ENCODE results near the gene BMP8B.

Gene BMP8B

DNA sequence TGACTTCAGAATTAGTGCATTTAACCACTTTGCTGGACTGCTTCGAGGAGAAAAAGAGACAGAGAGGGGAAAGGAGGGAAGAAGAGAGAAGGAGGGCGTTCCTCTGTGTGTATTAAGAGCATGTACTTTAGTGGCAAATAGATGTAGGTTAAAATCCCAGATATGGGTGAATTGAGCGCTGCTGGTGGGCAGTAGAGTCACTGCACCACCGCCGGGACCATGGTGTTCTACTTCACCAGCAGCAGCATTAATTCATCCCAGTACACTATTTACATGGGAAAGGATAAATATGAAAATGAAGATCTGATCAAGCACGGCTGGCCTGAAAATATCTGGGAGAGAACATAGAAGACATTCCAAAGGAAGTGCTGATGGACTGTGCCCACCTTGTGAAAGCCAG lies 70.9 kb downstream of the BMP8B start:
- DNase-seq, result no peak

DNA sequence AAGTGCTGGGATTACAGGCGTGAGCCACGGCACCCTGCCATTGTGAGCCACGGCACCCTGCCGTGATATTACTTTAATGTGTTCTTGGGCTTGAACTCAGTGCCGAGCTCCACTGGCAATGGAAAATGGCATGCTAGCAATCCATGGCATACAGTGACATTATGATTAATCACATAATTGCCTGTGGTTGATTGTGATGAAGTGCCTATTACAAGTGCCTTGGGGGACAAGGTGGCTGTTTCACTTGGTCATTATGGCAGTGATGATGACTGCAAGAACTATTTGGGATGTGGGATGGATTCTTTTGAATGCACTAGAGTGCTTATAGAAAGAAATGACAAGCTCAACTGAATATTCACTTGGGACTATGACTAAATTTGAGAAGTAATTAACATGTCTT lies 75.1 kb downstream of the BMP8B start:
- DNase-seq, result no peak

DNA sequence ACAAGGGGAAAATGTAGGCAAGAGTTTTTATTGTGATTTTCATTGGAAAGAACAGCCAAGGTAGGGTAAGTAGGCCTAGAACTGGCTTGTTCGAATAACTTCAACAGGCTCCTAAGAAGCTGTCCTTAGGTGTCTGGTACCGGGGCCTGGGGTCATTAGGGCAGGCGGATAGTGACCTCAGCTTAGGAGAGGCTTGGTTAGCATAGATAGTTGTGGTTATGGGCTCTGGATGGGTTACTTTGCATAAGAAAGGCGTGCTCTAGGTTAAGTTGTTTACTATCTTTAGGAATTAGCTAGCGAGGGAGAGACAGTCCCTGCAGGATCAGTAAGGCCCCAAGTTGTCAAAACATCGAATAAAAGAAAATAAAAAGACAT lies 76.7 kb downstream of the BMP8B start:
- DNase-seq, result no peak

DNA sequence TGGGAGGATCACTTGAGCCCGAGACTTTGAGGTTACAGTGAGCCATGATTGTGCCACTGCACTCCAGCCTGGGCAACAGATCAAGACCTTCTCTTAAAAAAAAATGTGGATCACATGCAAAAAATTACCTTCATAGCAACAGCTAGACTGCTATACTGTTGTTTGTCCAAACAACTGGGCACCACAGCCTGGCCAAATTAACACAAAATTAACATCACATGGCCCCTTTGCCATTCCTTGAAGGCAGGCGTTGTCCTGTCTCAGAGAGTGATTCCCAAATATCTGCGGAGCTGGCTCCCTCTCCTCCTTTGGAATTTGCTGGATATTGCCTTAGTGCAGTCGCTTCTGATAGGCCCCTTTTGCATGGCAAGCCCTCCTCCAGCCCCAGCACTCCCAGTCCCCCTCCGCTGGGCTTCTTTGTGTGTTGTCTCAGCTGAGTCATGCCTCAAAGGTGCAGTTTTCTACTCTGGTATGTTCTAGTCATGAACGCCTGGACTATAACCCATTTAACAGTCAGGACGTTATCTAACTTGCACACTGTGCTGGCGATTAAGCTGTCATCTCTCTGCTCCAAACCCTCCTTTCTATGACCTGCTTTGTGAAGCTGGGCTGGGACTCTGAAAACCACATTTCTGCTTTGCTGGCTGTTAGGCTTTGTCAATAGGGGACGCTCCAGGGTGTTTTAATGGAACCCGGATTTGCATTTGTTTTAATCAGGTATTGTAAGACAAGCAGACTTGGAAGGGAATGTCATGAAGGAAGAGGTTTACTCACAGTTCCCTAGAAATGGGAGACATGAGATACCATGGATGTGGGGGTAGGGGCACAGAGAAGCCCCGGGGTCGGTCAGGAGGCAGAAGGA lies 77.3 kb downstream of the BMP8B start:
- no peak for DNase-seq

DNA sequence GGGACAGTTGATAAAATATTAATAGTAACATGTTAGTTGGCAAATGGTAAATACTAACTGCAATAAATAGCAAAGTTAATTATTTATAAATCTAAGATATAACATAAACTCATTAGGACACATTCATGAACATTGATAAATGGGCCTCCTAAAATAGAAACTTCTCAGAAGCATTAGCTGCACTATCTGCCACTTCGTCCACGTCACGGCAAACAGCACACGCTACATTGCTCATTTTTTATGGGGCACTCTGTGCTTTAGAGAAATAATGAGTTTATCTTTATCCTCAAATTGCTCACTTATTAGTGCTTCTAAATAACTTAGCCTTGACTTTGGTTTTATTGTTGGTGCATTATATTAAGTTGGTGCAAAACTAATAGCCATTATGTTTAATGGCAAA lies 81.2 kb downstream of the BMP8B start:
- no peak for DNase-seq

Measured in T1000 (cell line).